ENCODE measurements around the gene PGM3.

Gene PGM3

DNA sequence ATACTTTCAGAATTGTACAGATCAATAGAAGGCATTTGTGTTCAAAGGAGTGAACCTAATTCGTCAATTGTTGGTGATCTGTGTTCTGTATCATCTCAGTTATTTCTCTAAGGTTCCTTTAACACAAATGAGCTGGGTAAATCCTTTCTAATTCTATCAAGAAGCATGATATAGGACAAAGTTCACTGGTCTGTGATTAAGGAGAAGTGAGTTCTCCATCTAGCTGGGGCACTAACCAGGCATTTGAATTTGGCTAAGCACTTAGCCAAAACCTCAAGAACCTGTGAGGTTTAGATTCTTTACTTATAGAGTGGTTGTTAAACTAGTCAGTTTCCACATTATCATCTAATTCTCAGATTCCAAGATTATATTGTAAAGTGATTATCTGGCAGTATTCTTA is 75.3 kb downstream of the PGM3 start:
- DNase-seq, result no peak
